HUES6 (cell line): ENCODE results near the gene POLD4.

Experiments
- H3K27ac ChIP-seq: 2 replicates; pipeline ENCODE4 v1.7.0; 2013; ENCODE audit warnings: low read depth, mild to moderate bottlenecking, low read length, inconsistent platforms
- H3K27me3 ChIP-seq: 2 replicates; pipeline ENCODE4 v1.6.1; 2013; ENCODE audit warnings: low read length; ENCODE audit not compliant: control insufficient read depth, insufficient read depth
- H3K36me3 ChIP-seq: 2 replicates; pipeline ENCODE4 v1.6.1; 2013; ENCODE audit warnings: low read length; ENCODE audit not compliant: control insufficient read depth, insufficient read depth
- H3K4me1 ChIP-seq: 2 replicates; pipeline ENCODE4 v1.6.1; 2013; ENCODE audit warnings: low read length; ENCODE audit not compliant: control insufficient read depth, insufficient read depth
- H3K4me3 ChIP-seq: 2 replicates; pipeline ENCODE4 v1.5.1; 2013; ENCODE audit warnings: low read depth, low read length
- H3K9ac ChIP-seq: one replicate; pipeline ENCODE4 v1.6.1; 2013; ENCODE audit warnings: mild to moderate bottlenecking, low read length
- H3K9me3 ChIP-seq: 2 replicates; pipeline ENCODE4 v1.6.1; 2013; ENCODE audit warnings: low read depth, low read length; ENCODE audit not compliant: control insufficient read depth, insufficient read depth

POLD4 gene

DNA sequence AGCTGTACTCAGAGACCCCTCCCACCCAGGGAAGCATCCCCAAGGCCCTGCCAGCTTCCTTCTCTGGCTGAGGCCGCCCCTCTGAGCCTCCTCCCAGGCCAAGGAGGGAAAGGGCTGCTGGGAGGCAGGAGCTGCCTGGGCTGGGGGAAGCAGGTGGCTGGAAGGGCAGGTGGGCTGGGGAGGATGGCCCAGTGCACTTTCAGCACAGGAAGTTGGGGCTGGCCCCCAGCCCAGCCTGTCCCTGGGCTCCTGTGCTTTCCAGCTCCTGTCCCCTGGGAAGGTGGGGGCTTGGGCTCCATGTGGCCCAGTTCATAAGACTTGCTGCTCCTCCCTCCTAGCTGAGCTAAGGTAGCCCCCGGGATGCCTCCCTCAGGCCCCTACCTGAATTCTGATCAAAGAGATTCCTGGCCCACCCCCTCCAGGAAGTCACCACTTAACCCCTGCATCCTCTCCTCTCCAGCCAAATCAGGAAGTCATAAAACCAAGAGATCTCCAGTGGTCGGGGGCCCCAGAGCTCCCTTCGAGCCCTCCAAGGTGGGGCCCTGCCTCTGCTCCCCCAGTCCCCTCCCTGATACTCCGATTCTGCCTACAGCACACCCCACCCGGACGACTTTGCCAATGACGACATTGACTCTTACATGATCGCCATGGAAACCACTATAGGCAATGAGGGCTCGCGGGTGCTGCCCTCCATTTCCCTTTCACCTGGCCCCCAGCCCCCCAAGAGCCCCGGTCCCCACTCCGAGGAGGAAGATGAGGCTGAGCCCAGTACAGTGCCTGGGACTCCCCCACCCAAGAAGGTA lies 43.4 kb upstream of the POLD4 start:
- Histone ChIP-seq H3K9ac (peak overlapping the region; percentile 43), H3K36me3 (peaks cover 55% of the 10 kb centered on the region), H3K27ac (peak overlapping the region; percentile 24; the same call in 1 of the 2 replicates), H3K4me1 (peaks cover 31% of the 10 kb centered on the region), H3K4me3 (no peak overlapping the region), H3K27me3 (no peaks in the 10 kb centered on the region), H3K9me3 (no peaks in the 10 kb centered on the region)

DNA sequence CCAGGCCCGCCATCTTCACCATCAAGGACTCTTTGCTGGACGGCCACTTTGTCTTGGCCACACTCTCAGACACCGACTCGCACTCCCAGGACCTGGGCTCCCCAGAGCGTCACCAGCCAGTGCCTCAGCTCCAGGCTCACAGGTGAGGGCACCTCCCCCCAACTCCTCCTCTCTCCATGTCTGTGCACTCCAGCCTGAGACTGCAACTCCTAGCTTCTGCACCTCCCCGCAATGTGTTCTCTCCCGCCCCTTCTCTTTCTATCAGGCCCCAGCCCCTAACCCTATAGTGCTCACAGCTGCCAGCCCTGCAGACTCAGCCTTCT lies 42.9 kb upstream of the POLD4 start:
- peaks cover 55% of the 10 kb centered on the region for H3K36me3 ChIP-seq
- H3K27me3 ChIP-seq: no peaks in the 10 kb centered on the region
- H3K4me1 ChIP-seq: peaks cover 31% of the 10 kb centered on the region
- peak overlapping the region; percentile 43 for H3K9ac ChIP-seq
- no peak overlapping the region for H3K4me3 ChIP-seq
- H3K27ac ChIP-seq: peak overlapping the region; percentile 24; the same call in 1 of the 2 replicates
- no peaks in the 10 kb centered on the region for H3K9me3 ChIP-seq

- Histone ChIP-seq H3K9me3 (no peaks in the 10 kb centered on the region), H3K36me3 (peaks cover 55% of the 10 kb centered on the region), H3K27me3 (no peaks in the 10 kb centered on the region), H3K4me3 (no peak overlapping the region), H3K27ac (0 out of 2 replicates have a peak overlapping the region, but pooled peaks have one; percentile 24), H3K4me1 (peaks cover 29% of the 10 kb centered on the region), H3K9ac (no peak overlapping the region)
Measured at GRCh38 chr11:67395555-67396258, 42.4 kb upstream of the POLD4 start.

DNA sequence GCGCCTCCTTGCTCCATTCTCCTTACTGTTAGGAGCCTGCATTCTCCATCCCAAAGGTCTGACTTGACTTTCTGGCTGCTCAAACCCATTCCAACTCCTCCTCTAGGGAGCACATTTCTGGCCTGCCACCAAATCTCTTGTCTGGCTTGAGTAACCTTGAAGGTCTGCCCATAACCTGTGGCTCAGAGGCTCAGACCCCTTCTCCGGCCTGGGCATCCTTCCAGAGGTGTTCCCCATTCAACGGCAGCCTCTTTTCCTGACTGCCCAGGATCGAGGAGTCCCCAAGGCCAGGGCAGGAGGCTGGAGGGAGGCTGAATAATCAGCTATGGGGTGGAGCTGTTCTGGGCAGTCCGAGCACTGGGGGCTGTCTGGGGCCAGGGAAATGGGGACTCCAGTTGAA lies 40.6 kb upstream of the POLD4 start:
- Histone ChIP-seq H3K36me3 (peaks cover 41% of the 10 kb centered on the region), H3K27ac (no peak overlapping the region), H3K4me3 (no peak overlapping the region), H3K27me3 (no peaks in the 10 kb centered on the region), H3K9ac (no peak overlapping the region), H3K9me3 (no peaks in the 10 kb centered on the region), H3K4me1 (peaks cover 26% of the 10 kb centered on the region)

DNA sequence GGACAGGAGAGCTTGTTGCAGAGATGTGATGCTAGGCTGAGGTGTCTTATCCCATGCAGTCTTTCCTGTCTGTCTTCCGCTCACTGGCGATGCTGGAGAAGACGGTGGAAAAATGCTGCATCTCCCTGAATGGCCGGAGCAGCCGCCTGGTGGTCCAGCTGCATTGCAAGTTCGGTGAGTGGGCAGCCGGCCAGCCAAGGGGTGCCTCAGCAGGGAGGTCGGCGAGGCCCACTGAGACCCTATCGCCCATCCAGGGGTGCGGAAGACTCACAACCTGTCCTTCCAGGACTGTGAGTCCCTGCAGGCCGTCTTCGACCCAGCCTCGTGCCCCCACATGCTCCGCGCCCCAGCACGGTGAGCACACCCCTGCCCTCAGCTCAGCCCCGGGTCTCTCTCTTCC lies 40.1 kb upstream of the POLD4 start:
- no peaks in the 10 kb centered on the region for H3K9me3 ChIP-seq
- no peak overlapping the region for H3K4me3 ChIP-seq
- peaks cover 26% of the 10 kb centered on the region for H3K4me1 ChIP-seq
- no peak overlapping the region for H3K27ac ChIP-seq
- no peak overlapping the region for H3K9ac ChIP-seq
- peaks cover 36% of the 10 kb centered on the region for H3K36me3 ChIP-seq
- no peaks in the 10 kb centered on the region for H3K27me3 ChIP-seq

- Histone ChIP-seq H3K4me1 (peaks cover 24% of the 10 kb centered on the region), H3K27me3 (no peaks in the 10 kb centered on the region), H3K36me3 (peaks cover 24% of the 10 kb centered on the region), H3K4me3 (peak overlapping the region; percentile 93), H3K27ac (no peak overlapping the region), H3K9ac (peak overlapping the region; percentile 86), H3K9me3 (no peaks in the 10 kb centered on the region)
Measured at GRCh38 chr11:67392183-67392715, 38.9 kb upstream of the POLD4 start.

DNA sequence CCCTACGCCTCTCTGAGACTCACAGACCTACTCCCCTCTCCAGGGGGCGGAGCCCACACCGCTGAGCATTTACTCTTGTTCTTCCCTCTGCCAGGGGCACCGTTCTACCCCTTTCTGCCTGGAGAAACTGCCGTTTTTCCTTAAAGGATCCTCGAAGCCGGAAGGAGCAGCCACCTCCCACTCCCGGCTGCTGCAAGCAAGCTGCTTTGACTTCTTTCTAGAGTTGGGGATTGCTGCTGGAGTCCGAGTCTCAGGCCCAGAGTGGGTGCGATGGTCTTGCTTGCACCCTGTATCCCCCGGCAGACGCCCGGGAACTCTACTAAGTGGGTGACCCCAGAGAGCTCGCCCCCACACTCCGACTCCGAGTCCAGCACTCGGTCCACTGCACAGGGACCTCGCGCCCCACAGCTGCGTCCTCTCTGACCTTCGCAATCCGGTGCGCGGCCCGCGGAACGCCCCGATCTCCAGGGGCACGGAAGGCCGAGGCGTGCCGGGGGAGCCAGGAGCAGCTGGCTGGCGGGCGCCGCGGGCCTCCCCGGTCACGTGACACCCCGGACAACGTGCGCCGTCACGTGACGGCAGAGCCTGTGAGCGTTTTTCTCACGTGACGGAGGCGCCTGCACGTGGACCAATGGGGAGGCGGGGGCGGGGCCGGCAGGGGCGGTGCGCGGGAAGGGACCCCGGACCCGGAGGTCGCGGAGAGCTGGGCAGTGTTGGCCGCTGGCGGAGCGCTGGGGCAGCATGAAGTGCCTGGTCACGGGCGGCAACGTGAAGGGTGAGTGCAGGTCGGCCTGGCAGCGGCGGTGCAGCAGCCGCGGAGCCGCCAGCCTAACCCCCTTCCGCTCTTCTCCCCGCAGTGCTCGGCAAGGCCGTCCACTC lies 38.2 kb upstream of the POLD4 start, which contains the start of gene RAD9A:
RAD9A (plus strand) TSS at position 683 of the 879 bp plus-strand sequence; CDS start at position 742, 59 bp downstream.
- Histone ChIP-seq H3K27me3 (no peaks in the 10 kb centered on the region), H3K36me3 (peaks cover 22% of the 10 kb centered on the region), H3K9ac (peak within 1 kb of the TSS; percentile 92), H3K4me1 (peaks cover 28% of the 10 kb centered on the region), H3K4me3 (peak within 1 kb of the TSS; percentile 93), H3K9me3 (no peaks in the 10 kb centered on the region), H3K27ac (peak within 1 kb of the TSS; percentile 84; the same call in 1 of the 2 replicates)

GRCh38 chr11:67390947-67391303 lies 37.6 kb upstream of the POLD4 start:
- H3K27ac ChIP-seq: 0 out of 2 replicates have a peak overlapping the region, but pooled peaks have one; percentile 84
- H3K4me1 ChIP-seq: peaks cover 22% of the 10 kb centered on the region
- peaks cover 17% of the 10 kb centered on the region for H3K36me3 ChIP-seq
- H3K27me3 ChIP-seq: no peaks in the 10 kb centered on the region
- peak overlapping the region; percentile 92 for H3K9ac ChIP-seq
- no peaks in the 10 kb centered on the region for H3K9me3 ChIP-seq
- peak overlapping the region; percentile 93 for H3K4me3 ChIP-seq

DNA sequence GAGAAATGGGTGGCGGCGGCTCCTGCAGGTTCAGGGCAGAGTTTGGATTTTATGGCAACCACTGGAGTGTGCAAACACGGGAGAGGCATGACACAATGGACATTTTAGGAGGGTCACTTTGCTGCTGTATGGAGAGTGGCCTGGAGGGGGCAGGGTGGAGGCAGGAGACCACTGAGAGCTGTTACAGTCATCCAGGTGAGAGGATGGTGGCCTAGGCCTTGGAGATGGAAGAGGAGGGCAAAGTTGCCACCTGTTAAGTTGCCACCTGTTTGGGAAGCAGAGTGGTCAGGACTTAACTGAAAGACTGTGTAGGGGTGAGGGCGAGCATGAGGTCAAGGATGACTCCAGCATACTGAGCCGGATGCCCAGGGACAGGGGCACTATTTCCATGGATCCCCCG lies 36.1 kb upstream of the POLD4 start:
- Histone ChIP-seq H3K9me3 (no peaks in the 10 kb centered on the region), H3K36me3 (peaks cover 8% of the 10 kb centered on the region), H3K9ac (no peak overlapping the region), H3K27ac (no peak overlapping the region), H3K4me3 (no peak overlapping the region), H3K4me1 (peaks cover 20% of the 10 kb centered on the region), H3K27me3 (peaks cover 8% of the 10 kb centered on the region; the same call in 1 of the 2 replicates)

DNA sequence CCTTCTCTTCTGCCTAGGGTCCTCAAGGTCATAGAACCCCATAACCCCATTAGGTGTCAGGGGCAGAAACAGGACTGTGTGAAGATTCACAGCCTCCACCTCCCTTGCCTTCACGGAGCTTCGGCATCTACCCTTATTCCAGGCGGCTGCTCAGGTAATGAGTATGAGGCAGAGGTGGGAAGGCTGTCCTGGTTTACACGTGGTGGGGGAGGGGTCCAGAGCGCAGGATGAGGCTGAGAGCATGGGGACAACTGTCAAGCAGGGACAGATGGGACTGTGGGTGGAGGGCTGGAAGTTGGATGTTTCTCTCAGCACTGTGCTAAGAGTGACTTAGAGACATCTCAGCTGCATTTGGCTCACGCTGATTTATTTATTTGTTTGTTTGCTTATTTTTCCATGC lies 34.2 kb upstream of the POLD4 start:
- Histone ChIP-seq H3K4me1 (peaks cover 17% of the 10 kb centered on the region), H3K9me3 (no peaks in the 10 kb centered on the region), H3K36me3 (no peaks in the 10 kb centered on the region), H3K4me3 (no peak overlapping the region), H3K27ac (no peak overlapping the region), H3K27me3 (peaks cover 8% of the 10 kb centered on the region; the same call in 1 of the 2 replicates), H3K9ac (no peak overlapping the region)
